Endothelial cell (in vitro differentiated cells): ENCODE measurements around the gene KDM2A. TPM values are rescaled to one million over a fixed set of nuclear protein-coding genes. Genes with fewer than 3 reads are reported as not detected.

Source experiments
- DNase-seq: peaks from one replicate; pipeline ENCODE4 v3.0.0; 2021; ENCODE audit warnings: low spot score
- H3K27ac Mint-ChIP-seq: one replicate; pipeline ENCODE4 v1.8.0; 2021; ENCODE audit warnings: mixed read lengths, inconsistent platforms; ENCODE audit not compliant: unreplicated experiment
- H3K27me3 Mint-ChIP-seq: one replicate; pipeline ENCODE4 v1.8.0; 2021; ENCODE audit warnings: mild to moderate bottlenecking, moderate library complexity, mixed read lengths, inconsistent platforms; ENCODE audit not compliant: unreplicated experiment
- H3K36me3 Mint-ChIP-seq: one replicate; pipeline ENCODE4 v1.8.0; 2021; ENCODE audit warnings: mild to moderate bottlenecking, low read depth, mixed read lengths, inconsistent platforms; ENCODE audit not compliant: unreplicated experiment
- H3K4me1 Mint-ChIP-seq: one replicate; pipeline ENCODE4 v1.8.0; 2021; ENCODE audit warnings: mild to moderate bottlenecking, mixed read lengths, inconsistent platforms; ENCODE audit not compliant: unreplicated experiment
- H3K4me3 Mint-ChIP-seq: one replicate; pipeline ENCODE4 v1.8.0; 2021; ENCODE audit warnings: mild to moderate bottlenecking, mixed read lengths, inconsistent platforms; ENCODE audit not compliant: unreplicated experiment
- H3K9me3 Mint-ChIP-seq: one replicate; pipeline ENCODE4 v1.8.0; 2021; ENCODE audit warnings: mixed read lengths, inconsistent platforms; ENCODE audit not compliant: unreplicated experiment
- CTCF ChIP-seq: fragments of 200-600 bp; sonication (generic); IDR thresholded peaks from one replicate; pipeline ENCODE4 v1.5.0; 2021; ENCODE audit warnings: antibody characterized with exemption; ENCODE audit not compliant: unreplicated experiment
- total RNA-seq: library from RNA; stranded (reverse); fragmentation: NEBNext Ultra II Directional; extraction: Animal tissue kit (Norgen Biotek cat#: 25700); gene quantifications from one replicate; pipeline ENCODE4 v1.2.1, GENCODE V29; 2021; ENCODE audit not compliant: unreplicated experiment

KDM2A gene
- total RNA-seq, 1 donor from 2014 or later, result 76.9 TPM

DNA sequence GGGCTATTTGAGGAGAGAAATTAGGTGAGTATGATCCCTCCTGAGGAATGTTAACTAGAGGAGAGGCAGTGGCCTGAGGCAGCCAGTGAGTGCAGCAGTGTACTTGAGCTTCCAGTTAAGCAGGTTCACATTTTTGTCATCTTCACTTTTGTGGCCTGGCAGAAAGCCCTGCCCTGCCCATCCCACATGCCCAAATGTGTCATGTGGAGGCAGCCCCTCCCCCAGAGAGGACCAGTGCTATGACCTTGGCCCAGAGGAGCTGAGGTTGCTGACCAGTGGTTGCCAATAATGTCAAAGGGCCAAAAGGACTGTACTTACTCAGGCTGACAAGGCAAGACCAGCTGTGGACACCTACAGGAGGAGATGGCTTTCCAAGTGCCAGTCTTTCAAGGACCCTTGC is 129.6 kb downstream of the KDM2A start:
- no peak for DNase-seq
- Mint-ChIP-seq H3K36me3 (peaks cover 69% of the 10 kb centered on the region), H3K4me3 (peak overlapping the region; percentile 40), H3K9me3 (no peaks in the 10 kb centered on the region), H3K4me1 (peaks cover 6% of the 10 kb centered on the region), H3K27ac (no peak overlapping the region), H3K27me3 (peaks cover 3% of the 10 kb centered on the region)
- TF ChIP-seq CTCF, result no peak

DNA sequence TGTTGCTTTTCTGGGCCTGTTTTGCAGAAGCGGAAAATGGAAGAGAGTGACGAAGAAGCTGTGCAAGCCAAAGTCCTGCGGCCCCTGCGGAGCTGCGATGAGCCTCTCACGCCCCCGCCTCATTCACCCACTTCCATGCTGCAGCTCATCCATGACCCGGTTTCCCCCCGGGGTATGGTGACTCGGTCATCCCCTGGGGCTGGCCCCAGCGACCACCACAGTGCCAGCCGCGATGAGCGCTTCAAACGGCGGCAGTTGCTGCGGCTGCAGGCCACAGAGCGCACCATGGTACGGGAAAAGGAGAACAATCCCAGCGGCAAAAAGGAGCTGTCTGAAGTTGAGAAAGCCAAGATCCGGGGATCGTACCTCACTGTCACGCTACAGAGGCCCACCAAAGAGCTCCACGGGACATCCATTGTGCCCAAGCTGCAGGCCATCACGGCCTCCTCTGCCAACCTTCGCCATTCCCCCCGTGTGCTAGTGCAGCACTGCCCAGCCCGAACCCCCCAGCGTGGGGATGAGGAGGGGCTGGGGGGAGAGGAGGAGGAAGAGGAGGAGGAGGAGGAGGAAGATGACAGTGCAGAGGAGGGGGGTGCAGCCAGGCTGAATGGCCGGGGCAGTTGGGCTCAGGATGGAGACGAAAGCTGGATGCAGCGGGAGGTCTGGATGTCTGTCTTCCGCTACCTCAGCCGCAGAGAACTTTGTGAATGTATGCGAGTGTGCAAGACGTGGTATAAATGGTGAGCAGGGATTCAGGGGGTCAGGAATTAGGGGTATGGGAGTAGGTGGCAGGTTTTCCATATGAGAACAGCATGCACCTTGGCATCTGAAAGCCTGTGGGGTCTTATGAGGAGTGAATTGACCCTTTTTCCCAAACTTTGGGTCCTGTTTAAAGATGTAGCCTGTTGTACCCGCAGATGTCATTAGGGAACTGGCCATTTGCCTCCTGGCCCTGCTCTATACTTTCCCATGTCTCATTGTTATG is 131.3 kb downstream of the KDM2A start:
- Mint-ChIP-seq H3K4me3 (peak overlapping the region; percentile 79), H3K27me3 (peaks cover 6% of the 10 kb centered on the region), H3K27ac (peak overlapping the region; percentile 67), H3K36me3 (peaks cover 72% of the 10 kb centered on the region), H3K9me3 (no peaks in the 10 kb centered on the region), H3K4me1 (peaks cover 16% of the 10 kb centered on the region)
- DNase-seq, result no peak
- no peak for TF ChIP-seq CTCF

GRCh38 chr11:67251841-67252240 is 132.8 kb downstream of the KDM2A start:
- Mint-ChIP-seq H3K27me3 (peaks cover 6% of the 10 kb centered on the region), H3K4me3 (no peak overlapping the region), H3K27ac (peak overlapping the region; percentile 36), H3K36me3 (peaks cover 73% of the 10 kb centered on the region), H3K4me1 (peaks cover 20% of the 10 kb centered on the region), H3K9me3 (no peaks in the 10 kb centered on the region)
- DNase-seq, result no peak
- no peak for TF ChIP-seq CTCF

- TF ChIP-seq CTCF, result peak; percentile 23
- Mint-ChIP-seq H3K4me3 (peak overlapping the region; percentile 65), H3K9me3 (no peaks in the 10 kb centered on the region), H3K27ac (no peak overlapping the region), H3K4me1 (peaks cover 20% of the 10 kb centered on the region), H3K36me3 (peaks cover 75% of the 10 kb centered on the region), H3K27me3 (peaks cover 6% of the 10 kb centered on the region)
- no peak for DNase-seq
Observed at GRCh38 chr11:67252831-67253239, 133.8 kb downstream of the KDM2A start.
